Measurements from ENCODE around the gene BST2.

GRCh38 chr19:17376935-17377600, 28.4 kb downstream of the BST2 start, which contains the start of gene PLVAP:
- TF ChIP-seq CTCF (IDR thresholded peaks at IDR 0.05; ENCODE audit: low read depth, low read length) (no peak), EZH2phosphoT487 (IDR thresholded peaks at IDR 0.05; ENCODE audit: low read depth) (no peak)

All from OCI-LY3 (cell line).